ENCODE results near the gene AQP2. TPM values are rescaled to one million over a fixed set of nuclear protein-coding genes. Genes with fewer than 3 reads are reported as not detected.

The AQP2 gene
- total RNA-seq, 2 donors from 2014 or later = 2.7 TPM; not detected in 1

DNA sequence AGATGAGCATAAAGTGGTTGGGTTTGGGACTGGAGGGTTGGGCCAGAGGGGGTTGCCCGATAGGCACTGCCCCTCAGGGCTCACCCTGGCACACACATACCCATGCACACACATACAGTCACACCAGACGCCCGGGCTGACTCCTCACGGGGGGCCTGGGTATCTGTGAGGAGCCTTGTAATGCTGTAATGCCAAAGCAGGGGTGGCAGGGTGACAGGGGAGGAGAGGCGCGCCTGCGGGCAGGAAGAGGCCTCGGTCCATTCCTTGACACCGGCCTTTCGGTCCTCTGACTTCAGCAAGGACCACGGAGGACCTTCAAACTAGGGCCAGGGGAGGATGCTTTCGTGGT lies 47.2 kb upstream of the AQP2 start:
- peak overlapping the region; percentile 1 to 27 for H3K27ac ChIP-seq
- WGBS = 57% methylated on average over 12 of the region's 12 CpGs
- no peak for DNase-seq (ENCODE audit: low spot score)

DNA sequence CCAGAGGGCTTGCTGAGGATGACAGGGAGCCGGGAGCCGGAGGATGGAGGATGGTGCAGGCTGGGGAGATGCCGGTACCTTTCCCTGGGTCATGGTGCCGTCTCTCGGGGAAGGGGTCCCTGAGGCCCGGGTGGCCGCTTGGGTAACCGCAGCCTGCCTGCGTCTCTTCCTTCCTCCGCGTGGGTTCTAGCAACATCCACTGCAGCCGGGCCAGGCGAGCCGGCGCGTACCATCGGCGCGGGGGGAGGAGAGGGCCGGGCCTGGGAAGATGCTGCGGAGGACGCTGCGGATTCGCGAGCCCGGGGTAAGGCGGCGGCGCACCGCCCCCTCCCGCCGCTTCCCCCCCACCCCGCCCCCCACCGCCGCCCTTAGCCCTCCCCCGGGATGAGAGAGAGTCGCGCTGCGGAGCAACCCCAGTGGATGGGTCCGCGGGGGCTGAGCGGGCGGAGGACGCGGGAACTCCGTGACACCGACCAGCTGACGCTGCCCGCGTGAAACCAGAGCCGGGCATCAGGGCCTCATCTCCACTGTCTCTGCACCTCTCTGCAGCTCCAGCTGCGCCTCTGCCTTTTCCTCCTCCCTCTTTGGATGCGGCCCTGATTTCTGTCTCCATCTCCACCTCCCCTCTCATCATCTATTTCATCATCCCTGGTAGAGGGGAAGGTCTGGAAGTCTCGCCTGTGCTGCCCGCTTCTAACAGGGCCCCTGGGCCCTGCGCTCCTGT lies 46.7 kb upstream of the AQP2 start, which contains the start of gene FAIM2:
FAIM2 (minus strand) TSS at position 201 of the 724 bp plus-strand sequence; CDS start at position 93, 108 bp downstream.
- DNase-seq (ENCODE audit: low spot score) = no peak
- Histone ChIP-seq H3K4me3 (peak within 1 kb of the TSS; percentile 7 to 22), H3K4me1 (replicated peaks) (no peaks in the 10 kb centered on the region), H3K36me3 (no peaks in the 10 kb centered on the region), H3K27me3 (replicated peaks; ENCODE audit: insufficient read depth) (no peaks in the 10 kb centered on the region), H3K27ac (peak within 1 kb of the TSS; percentile 1 to 27), H3K9me3 (no peaks in the 10 kb centered on the region)
- 4% methylated on average over 55 of the region's 56 CpGs for WGBS
- intact Hi-C loops (cut with DNase I) = no loop called here
- no peak for TF ChIP-seq POLR2AphosphoS5 (IDR thresholded peaks at IDR 0.05)

More for the DNA sequence above, 47.2 kb upstream of the AQP2 start:
- Histone ChIP-seq H3K4me3 (peak overlapping the region; percentile 7 to 22), H3K9me3 (no peaks in the 10 kb centered on the region), H3K36me3 (no peaks in the 10 kb centered on the region), H3K27me3 (replicated peaks; ENCODE audit: insufficient read depth) (no peaks in the 10 kb centered on the region), H3K4me1 (replicated peaks) (no peaks in the 10 kb centered on the region)
- intact Hi-C loops (cut with DNase I) = no loop called here
- TF ChIP-seq POLR2A (IDR thresholded peaks at IDR 0.05) (no peak), POLR2AphosphoS5 (IDR thresholded peaks at IDR 0.05) (no peak)
- TF ChIP-seq, protein P1, sequence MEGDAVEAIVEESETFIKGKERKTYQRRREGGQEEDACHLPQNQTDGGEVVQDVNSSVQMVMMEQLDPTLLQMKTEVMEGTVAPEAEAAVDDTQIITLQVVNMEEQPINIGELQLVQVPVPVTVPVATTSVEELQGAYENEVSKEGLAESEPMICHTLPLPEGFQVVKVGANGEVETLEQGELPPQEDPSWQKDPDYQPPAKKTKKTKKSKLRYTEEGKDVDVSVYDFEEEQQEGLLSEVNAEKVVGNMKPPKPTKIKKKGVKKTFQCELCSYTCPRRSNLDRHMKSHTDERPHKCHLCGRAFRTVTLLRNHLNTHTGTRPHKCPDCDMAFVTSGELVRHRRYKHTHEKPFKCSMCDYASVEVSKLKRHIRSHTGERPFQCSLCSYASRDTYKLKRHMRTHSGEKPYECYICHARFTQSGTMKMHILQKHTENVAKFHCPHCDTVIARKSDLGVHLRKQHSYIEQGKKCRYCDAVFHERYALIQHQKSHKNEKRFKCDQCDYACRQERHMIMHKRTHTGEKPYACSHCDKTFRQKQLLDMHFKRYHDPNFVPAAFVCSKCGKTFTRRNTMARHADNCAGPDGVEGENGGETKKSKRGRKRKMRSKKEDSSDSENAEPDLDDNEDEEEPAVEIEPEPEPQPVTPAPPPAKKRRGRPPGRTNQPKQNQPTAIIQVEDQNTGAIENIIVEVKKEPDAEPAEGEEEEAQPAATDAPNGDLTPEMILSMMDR (IDR thresholded peaks at IDR 0.05) = no peak

DNA sequence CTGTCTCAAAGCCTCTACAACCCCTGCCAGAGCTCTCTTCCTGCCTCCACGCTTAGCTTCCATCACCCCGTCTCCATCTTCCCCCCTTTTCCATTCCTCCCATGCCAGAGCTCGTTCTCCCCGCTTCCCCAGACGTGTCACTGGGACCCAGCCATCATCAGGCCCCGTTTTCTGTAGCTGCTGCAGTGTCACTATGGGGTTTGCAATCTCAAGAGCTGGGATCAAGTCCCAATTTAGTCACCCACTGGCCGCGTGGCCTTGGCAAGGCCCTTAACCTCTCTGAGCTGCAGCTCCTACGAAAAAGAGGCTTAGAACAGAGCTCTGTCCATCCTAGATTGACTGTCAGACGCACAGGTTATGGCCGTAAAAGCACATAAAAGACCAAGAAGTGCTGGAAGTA lies 45.9 kb upstream of the AQP2 start:
- H3K9me3 ChIP-seq = no peaks in the 10 kb centered on the region
- no peak overlapping the region for H3K4me3 ChIP-seq
- TF ChIP-seq, protein P1 (IDR thresholded peaks at IDR 0.05) = no peak
- TF ChIP-seq POLR2AphosphoS5 (IDR thresholded peaks at IDR 0.05) (no peak), POLR2A (IDR thresholded peaks at IDR 0.05) (no peak)
- no peaks in the 10 kb centered on the region for H3K27me3 ChIP-seq (replicated peaks; ENCODE audit: insufficient read depth)
- peak overlapping the region; percentile 1 to 27 for H3K27ac ChIP-seq
- DNase-seq (ENCODE audit: low spot score) = no peak
- H3K36me3 ChIP-seq = no peaks in the 10 kb centered on the region
- H3K4me1 ChIP-seq (replicated peaks) = no peaks in the 10 kb centered on the region
- 86% methylated on average over 11 of the region's 11 CpGs for WGBS
- intact Hi-C loops (cut with DNase I) = no loop called here

DNA sequence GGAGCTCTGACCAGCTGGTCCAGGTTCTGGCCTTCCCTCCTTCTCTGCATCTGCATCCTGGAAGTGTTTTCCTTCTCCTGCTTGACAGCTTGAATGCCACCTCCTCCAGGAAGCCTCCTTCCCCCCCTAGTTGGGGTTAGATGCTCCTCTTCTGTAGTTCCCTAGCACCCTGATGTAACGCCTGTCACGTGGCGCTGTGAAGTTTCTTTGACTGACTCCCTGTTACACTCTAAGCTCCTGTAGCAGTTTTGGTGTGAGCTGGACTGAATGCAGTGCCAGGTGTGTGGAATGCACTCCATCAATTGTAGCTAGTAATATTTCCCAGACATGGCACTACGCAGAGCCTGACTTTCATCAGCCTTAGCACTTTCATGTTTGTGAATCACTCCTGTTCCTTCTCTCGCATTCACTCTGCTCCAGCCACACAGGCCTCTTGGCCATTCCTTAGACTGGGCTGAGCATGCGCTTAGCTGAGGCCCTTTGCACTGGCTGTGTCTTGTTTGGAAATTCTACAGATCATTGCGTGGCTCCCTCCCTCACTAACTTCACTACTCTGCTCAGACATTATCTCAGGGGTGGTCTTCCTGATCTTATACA lies 44.7 kb upstream of the AQP2 start:
- intact Hi-C loops (cut with DNase I) = no loop called here
- WGBS = 96% methylated on average over 7 of the region's 7 CpGs
- TF ChIP-seq POLR2A (IDR thresholded peaks at IDR 0.05) = no peak
- no peak overlapping the region for H3K27ac ChIP-seq
- no peak for DNase-seq (ENCODE audit: low spot score)
- no peaks in the 10 kb centered on the region for H3K4me1 ChIP-seq (replicated peaks)
- no peaks in the 10 kb centered on the region for H3K27me3 ChIP-seq (replicated peaks; ENCODE audit: insufficient read depth)
- no peaks in the 10 kb centered on the region for H3K36me3 ChIP-seq
- no peak overlapping the region for H3K4me3 ChIP-seq
- H3K9me3 ChIP-seq = no peaks in the 10 kb centered on the region

DNA sequence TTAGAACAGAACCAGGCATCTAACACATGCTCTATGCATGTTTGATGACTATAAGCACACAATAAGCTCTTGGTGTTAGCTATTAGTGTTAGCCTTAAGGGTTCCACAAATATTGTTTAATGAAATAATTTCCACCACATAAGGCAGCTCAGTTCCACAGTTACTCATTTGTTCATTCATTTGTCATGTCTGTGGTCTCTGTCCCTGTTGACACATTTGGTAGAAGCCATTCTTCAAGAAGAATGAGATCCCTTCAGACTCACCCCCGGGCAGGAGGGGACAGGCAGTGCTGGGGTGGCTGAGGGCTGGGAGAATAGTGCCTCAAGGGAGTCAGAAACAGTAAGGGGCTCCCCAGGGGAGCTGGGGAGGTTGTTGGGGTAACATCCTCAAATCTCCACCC lies 43.2 kb upstream of the AQP2 start:
- H3K36me3 ChIP-seq = no peaks in the 10 kb centered on the region
- no peak for DNase-seq (ENCODE audit: low spot score)
- intact Hi-C loops (cut with DNase I) = no loop called here
- H3K27ac ChIP-seq = no peak overlapping the region
- H3K4me3 ChIP-seq = no peak overlapping the region
- no peaks in the 10 kb centered on the region for H3K9me3 ChIP-seq
- H3K27me3 ChIP-seq (replicated peaks; ENCODE audit: insufficient read depth) = no peaks in the 10 kb centered on the region
- H3K4me1 ChIP-seq (replicated peaks) = no peaks in the 10 kb centered on the region
- 60% methylated on average over 1 of the region's 1 CpG for WGBS
- TF ChIP-seq, protein P1 (IDR thresholded peaks at IDR 0.05) = no peak
- TF ChIP-seq POLR2AphosphoS5 (IDR thresholded peaks at IDR 0.05) = no peak
- no peak for TF ChIP-seq POLR2A (IDR thresholded peaks at IDR 0.05)

DNA sequence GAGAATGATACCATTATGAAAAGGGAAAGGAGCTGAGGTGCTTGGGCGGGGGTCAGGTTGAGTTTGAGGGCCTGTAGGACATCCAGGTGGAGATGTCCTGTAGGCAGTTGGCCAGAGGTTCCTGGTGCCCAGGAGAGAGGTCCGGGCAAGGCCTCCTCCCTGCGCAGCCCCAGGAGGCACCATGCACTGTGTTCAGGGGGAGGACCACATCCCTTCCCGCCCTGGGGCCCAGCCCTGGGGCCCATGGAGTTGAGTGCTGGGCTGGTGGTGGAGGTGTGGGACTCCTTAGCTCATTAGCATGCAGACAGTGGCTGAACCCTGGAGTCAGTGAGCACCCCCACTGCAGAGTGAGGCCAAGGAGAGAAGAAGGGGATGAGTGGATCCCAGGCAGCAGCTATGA lies 41.2 kb upstream of the AQP2 start:
- no peak overlapping the region for H3K27ac ChIP-seq
- no peaks in the 10 kb centered on the region for H3K9me3 ChIP-seq
- TF ChIP-seq POLR2AphosphoS5 (IDR thresholded peaks at IDR 0.05) (no peak), POLR2A (IDR thresholded peaks at IDR 0.05) (no peak)
- TF ChIP-seq, protein P1 (IDR thresholded peaks at IDR 0.05) = no peak
- no peak overlapping the region for H3K4me3 ChIP-seq
- H3K27me3 ChIP-seq (replicated peaks; ENCODE audit: insufficient read depth) = no peaks in the 10 kb centered on the region
- H3K36me3 ChIP-seq = no peaks in the 10 kb centered on the region
- no peaks in the 10 kb centered on the region for H3K4me1 ChIP-seq (replicated peaks)
- WGBS = 92% methylated on average over 4 of the region's 4 CpGs
- no peak for DNase-seq (ENCODE audit: low spot score)
- intact Hi-C loops (cut with DNase I) = no loop called here

Data from prostate gland (tissue), 2 donors.